ENCODE results near the gene WFIKKN2.
"Not testable (repeated sequence)": the region's sequence is repeated elsewhere in the genome, so short reads cannot be mapped to it uniquely, and the experiment has no call there.

The WFIKKN2 gene

DNA sequence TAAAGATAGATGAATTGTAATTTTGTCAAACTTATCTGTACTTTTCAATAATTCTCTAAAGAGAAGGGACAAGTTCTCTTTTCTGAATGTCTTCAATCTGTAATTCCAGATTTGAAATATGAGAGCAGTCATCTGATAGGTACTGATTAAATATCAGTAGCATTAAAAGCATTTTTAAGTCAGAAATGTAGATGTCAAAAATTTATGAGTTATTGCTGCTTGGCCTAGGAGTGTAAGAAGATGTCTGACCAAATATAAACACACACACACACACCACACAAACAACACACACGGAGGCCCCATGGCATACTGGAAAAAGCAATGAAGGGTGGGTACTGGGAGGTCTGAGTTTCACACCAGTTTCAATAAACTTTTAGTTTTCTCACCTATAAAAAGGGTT, 33.2 kb downstream of the WFIKKN2 start:
- peaks cover 2% of the 10 kb centered on the region for H3K36me3 ChIP-seq (ENCODE audit: insufficient read depth, low read length)
- H3K4me3 ChIP-seq (ENCODE audit: low read depth in 1 of 2, low read length in 2 of 2) = peak overlapping the region in 1 of 2 donors; percentile 86
- H3K9me3 ChIP-seq (ENCODE audit: low read length) = no peaks in the 10 kb centered on the region
- H3K4me1 ChIP-seq (ENCODE audit: insufficient read depth, low read length) = peaks cover 31% of the 10 kb centered on the region
- peak overlapping the region; percentile 84 for H3K9ac ChIP-seq (ENCODE audit: low read length)
- peak overlapping the region; percentile 97 for H3K27ac ChIP-seq (ENCODE audit: low read depth, low read length)
- H3K27me3 ChIP-seq (ENCODE audit: control insufficient read depth in 1 of 2, insufficient read depth in 2 of 2, low read length in 2 of 2) = no peaks in the 10 kb centered on the region

DNA sequence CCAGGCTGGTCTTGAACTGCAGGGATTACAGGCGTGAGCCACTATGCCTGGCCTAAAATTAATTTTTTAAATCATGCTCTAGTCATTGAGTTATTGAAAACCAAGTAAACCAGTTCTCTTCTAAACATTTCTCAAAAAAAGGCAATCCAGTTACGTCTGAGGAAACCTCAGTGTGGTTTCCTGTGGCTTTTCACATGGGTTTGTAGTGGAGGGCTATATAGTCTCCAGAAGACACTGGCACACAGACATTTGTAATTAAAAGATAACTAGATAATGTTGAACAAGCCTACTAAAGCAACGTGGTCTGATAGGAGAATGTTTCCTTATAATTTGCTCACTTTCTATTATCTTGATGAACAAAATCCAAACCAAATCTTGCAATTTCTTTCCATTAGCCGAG, 36.0 kb downstream of the WFIKKN2 start:
- H3K4me1 ChIP-seq (ENCODE audit: insufficient read depth, low read length) = peaks cover 25% of the 10 kb centered on the region
- no peak overlapping the region for H3K4me3 ChIP-seq (ENCODE audit: low read depth in 1 of 2, low read length in 2 of 2)
- no peaks in the 10 kb centered on the region for H3K27me3 ChIP-seq (ENCODE audit: control insufficient read depth in 1 of 2, insufficient read depth in 2 of 2, low read length in 2 of 2)
- H3K9ac ChIP-seq (ENCODE audit: low read length) = no peak overlapping the region
- no peaks in the 10 kb centered on the region for H3K9me3 ChIP-seq (ENCODE audit: low read length)
- H3K27ac ChIP-seq (ENCODE audit: low read depth, low read length) = no peak overlapping the region
- no peaks in the 10 kb centered on the region for H3K36me3 ChIP-seq (ENCODE audit: insufficient read depth, low read length)

GRCh38 chr17:50871898-50872297, 36.5 kb downstream of the WFIKKN2 start:
- H3K9ac ChIP-seq (ENCODE audit: low read length) = no peak overlapping the region
- H3K36me3 ChIP-seq (ENCODE audit: insufficient read depth, low read length) = no peaks in the 10 kb centered on the region
- no peak overlapping the region for H3K27ac ChIP-seq (ENCODE audit: low read depth, low read length)
- H3K4me1 ChIP-seq (ENCODE audit: insufficient read depth, low read length) = peaks cover 25% of the 10 kb centered on the region
- no peaks in the 10 kb centered on the region for H3K9me3 ChIP-seq (ENCODE audit: low read length)
- no peak overlapping the region for H3K4me3 ChIP-seq (ENCODE audit: low read depth in 1 of 2, low read length in 2 of 2)
- H3K27me3 ChIP-seq (ENCODE audit: control insufficient read depth in 1 of 2, insufficient read depth in 2 of 2, low read length in 2 of 2) = no peaks in the 10 kb centered on the region

DNA sequence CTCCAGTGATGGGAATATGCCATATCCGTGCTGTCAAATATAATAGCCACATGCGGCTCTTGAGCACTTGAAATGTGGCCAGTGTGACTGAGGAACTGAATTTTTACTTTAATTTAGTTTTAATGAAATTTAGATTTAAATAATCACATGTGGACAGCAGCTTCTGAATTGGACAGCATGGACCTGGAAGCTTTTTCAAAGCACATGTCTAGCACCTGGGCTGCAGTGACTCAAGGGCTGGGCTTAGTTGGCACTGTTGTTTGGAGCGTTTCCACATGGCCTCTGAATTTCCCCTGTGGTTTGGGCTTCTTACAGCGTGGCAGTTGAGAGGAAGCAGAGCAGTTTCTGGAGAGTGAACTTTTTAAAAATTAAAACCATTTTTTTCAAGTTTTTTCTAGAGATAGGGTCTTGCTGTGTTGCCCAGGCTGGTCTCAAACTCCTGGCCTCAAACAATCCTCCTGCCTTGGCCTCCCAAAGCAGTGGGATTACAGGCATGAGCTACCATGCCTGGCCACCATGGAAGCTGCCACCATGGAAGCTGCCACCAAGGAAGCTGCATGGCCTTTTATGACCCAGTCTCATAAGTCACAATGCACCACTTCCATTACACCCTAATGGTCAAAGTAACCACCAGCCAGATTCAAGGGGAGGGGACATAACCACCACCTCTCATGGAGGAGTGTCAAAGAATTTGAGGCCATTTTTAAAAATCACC, 37.5 kb downstream of the WFIKKN2 start:
- Histone ChIP-seq H3K9me3 (ENCODE audit: low read length) (no peaks in the 10 kb centered on the region), H3K9ac (ENCODE audit: low read length) (no peak overlapping the region), H3K27me3 (ENCODE audit: control insufficient read depth in 1 of 2, insufficient read depth in 2 of 2, low read length in 2 of 2) (no peaks in the 10 kb centered on the region), H3K4me1 (ENCODE audit: insufficient read depth, low read length) (peaks cover 24% of the 10 kb centered on the region), H3K4me3 (ENCODE audit: low read depth in 1 of 2, low read length in 2 of 2) (no peak overlapping the region), H3K36me3 (ENCODE audit: insufficient read depth, low read length) (no peaks in the 10 kb centered on the region), H3K27ac (ENCODE audit: low read depth, low read length) (no peak overlapping the region)

- no peaks in the 10 kb centered on the region for H3K9me3 ChIP-seq (ENCODE audit: low read length)
- no peak overlapping the region for H3K27ac ChIP-seq (ENCODE audit: low read depth, low read length)
These were observed 39.7 kb downstream of the WFIKKN2 start for GRCh38 chr17:50875074-50875473.

DNA sequence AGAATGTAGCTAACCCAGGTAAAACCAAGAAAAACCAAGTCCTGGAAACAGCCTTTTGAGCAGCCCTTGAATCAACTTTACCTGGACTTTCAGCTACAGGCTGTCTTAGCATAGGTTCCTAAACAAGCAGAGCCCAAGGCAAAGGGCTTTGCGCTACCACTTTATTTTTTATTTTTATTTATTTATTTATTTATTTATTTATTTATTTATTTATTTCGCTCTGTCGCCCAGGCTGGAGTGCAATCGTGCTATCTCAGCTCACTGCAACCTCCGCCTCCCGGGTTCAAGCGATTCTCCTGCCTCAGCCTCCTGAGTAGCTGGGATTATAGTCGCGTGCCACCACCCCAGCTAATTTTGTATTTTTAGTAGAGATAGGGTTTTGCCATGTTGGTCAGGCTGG, 41.7 kb downstream of the WFIKKN2 start:
- H3K9me3 ChIP-seq (ENCODE audit: low read length); H3K36me3 ChIP-seq (ENCODE audit: insufficient read depth, low read length); H3K27me3 ChIP-seq (ENCODE audit: control insufficient read depth in 1 of 2, insufficient read depth in 2 of 2, low read length in 2 of 2); H3K27ac ChIP-seq (ENCODE audit: low read depth, low read length); H3K9ac ChIP-seq (ENCODE audit: low read length); H3K4me3 ChIP-seq (ENCODE audit: low read depth in 1 of 2, low read length in 2 of 2): not testable (repeated sequence)
- peaks cover 10% of the 10 kb centered on the region for H3K4me1 ChIP-seq (ENCODE audit: insufficient read depth, low read length)

More at GRCh38 chr17:50875074-50875473, 39.7 kb downstream of the WFIKKN2 start:
- Histone ChIP-seq H3K27me3 (ENCODE audit: control insufficient read depth in 1 of 2, insufficient read depth in 2 of 2, low read length in 2 of 2) (no peaks in the 10 kb centered on the region), H3K4me3 (ENCODE audit: low read depth in 1 of 2, low read length in 2 of 2) (no peak overlapping the region), H3K9ac (ENCODE audit: low read length) (no peak overlapping the region), H3K4me1 (ENCODE audit: insufficient read depth, low read length) (peaks cover 11% of the 10 kb centered on the region), H3K36me3 (ENCODE audit: insufficient read depth, low read length) (no peaks in the 10 kb centered on the region)

DNA sequence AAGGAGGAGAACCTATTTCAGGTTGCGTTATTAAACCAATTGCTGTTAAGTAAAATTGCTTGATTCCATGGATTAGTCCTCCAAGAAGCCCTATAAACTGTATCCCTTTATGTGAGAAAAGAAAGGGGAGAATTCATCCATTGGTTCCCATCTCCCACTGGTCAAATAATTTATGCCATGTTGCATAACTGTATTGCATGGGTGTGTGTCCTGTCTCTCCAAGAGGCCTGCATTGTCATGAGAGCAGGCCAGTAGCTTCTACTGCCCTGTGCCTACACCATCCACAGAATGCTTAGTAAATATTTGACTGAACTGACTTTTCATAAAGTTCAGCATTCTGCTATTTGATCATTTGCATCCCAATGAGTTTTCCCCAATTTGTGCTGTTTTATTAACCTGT, 42.5 kb downstream of the WFIKKN2 start:
- H3K4me3 ChIP-seq (ENCODE audit: low read depth in 1 of 2, low read length in 2 of 2) = no peak overlapping the region
- no peaks in the 10 kb centered on the region for H3K36me3 ChIP-seq (ENCODE audit: insufficient read depth, low read length)
- H3K27ac ChIP-seq (ENCODE audit: low read depth, low read length) = no peak overlapping the region
- H3K9ac ChIP-seq (ENCODE audit: low read length) = no peak overlapping the region
- H3K27me3 ChIP-seq (ENCODE audit: control insufficient read depth in 1 of 2, insufficient read depth in 2 of 2, low read length in 2 of 2) = no peaks in the 10 kb centered on the region
- peaks cover 2% of the 10 kb centered on the region for H3K4me1 ChIP-seq (ENCODE audit: insufficient read depth, low read length)
- H3K9me3 ChIP-seq (ENCODE audit: low read length) = no peaks in the 10 kb centered on the region

DNA sequence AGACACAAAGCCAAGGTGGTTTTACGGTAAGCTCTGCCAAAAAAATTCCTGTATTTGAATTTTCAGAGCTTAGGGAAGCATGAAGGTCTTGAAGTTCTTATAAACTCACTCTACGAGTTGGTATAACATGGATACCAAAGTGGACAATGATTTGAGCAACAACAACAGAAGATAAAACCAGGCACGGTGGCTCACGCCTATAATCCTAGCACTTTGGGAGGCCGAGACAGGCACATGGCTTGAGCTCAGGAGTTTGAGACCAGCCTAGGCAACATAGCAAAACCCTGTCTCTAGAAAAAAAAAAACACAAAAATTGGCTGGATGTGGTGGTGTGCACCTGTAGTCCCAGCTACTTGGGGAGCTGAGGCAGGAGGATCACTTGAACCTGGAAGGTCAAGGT, 43.7 kb downstream of the WFIKKN2 start:
- Histone ChIP-seq H3K9me3 (ENCODE audit: low read length) (no peaks in the 10 kb centered on the region), H3K36me3 (ENCODE audit: insufficient read depth, low read length) (no peaks in the 10 kb centered on the region), H3K27ac (ENCODE audit: low read depth, low read length) (no peak overlapping the region), H3K9ac (ENCODE audit: low read length) (no peak overlapping the region), H3K4me3 (ENCODE audit: low read depth in 1 of 2, low read length in 2 of 2) (no peak overlapping the region), H3K27me3 (ENCODE audit: control insufficient read depth in 1 of 2, insufficient read depth in 2 of 2, low read length in 2 of 2) (no peaks in the 10 kb centered on the region), H3K4me1 (ENCODE audit: insufficient read depth, low read length) (no peaks in the 10 kb centered on the region)

DNA sequence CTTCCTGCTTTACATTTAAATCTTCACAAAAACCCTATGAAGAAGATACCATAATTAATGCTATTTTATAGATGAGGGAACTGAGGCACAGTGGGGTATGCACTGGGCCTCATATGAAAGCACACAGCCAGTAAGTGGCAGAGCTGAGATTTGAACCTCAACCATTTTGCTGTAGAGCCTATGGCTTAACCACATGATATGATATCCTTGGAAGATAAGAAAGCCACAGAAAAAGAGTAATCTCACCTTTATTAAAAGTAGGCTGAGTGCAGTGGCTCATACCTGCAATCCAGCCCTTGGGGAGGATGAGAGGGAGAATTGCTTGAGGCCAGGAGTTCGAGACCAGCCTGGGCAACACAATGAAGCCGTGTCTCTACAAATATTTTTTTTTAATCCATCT, 45.8 kb downstream of the WFIKKN2 start:
- H3K27ac ChIP-seq (ENCODE audit: low read depth, low read length) = no peak overlapping the region
- no peaks in the 10 kb centered on the region for H3K36me3 ChIP-seq (ENCODE audit: insufficient read depth, low read length)

DNA sequence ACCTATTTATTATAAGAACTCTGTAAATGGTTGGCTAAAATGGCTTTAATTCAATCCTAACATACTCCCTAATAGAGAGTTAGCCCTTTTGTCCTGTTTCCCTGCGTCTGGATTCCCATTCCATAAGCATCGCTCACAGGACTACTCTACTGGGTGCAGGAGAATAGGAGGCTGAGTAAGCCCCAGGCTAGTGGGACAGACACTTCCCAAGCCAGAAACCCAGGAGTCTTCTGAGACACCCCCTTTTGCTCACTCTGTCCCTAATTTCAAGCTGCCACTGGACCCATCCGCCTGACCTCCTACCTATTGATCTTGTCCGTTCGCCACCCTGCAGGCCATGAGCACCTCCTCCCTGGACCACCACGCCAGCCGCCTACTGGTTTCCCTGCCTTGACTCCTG, 47.5 kb downstream of the WFIKKN2 start:
- H3K4me1 ChIP-seq (ENCODE audit: insufficient read depth, low read length) = no peaks in the 10 kb centered on the region
- no peaks in the 10 kb centered on the region for H3K9me3 ChIP-seq (ENCODE audit: low read length)
- no peak overlapping the region for H3K4me3 ChIP-seq (ENCODE audit: low read depth in 1 of 2, low read length in 2 of 2)
- H3K36me3 ChIP-seq (ENCODE audit: insufficient read depth, low read length) = no peaks in the 10 kb centered on the region
- no peaks in the 10 kb centered on the region for H3K27me3 ChIP-seq (ENCODE audit: control insufficient read depth in 1 of 2, insufficient read depth in 2 of 2, low read length in 2 of 2)
- H3K27ac ChIP-seq (ENCODE audit: low read depth, low read length) = no peak overlapping the region
- H3K9ac ChIP-seq (ENCODE audit: low read length) = no peak overlapping the region

More for the DNA sequence above, 45.8 kb downstream of the WFIKKN2 start:
- Histone ChIP-seq H3K9ac (ENCODE audit: low read length) (no peak overlapping the region), H3K4me1 (ENCODE audit: insufficient read depth, low read length) (no peaks in the 10 kb centered on the region), H3K4me3 (ENCODE audit: low read depth in 1 of 2, low read length in 2 of 2) (no peak overlapping the region), H3K27me3 (ENCODE audit: control insufficient read depth in 1 of 2, insufficient read depth in 2 of 2, low read length in 2 of 2) (no peaks in the 10 kb centered on the region), H3K9me3 (ENCODE audit: low read length) (no peaks in the 10 kb centered on the region)

GRCh38 chr17:50883850-50884438, 48.6 kb downstream of the WFIKKN2 start:
- no peaks in the 10 kb centered on the region for H3K27me3 ChIP-seq (ENCODE audit: control insufficient read depth in 1 of 2, insufficient read depth in 2 of 2, low read length in 2 of 2)
- H3K4me3 ChIP-seq (ENCODE audit: low read depth in 1 of 2, low read length in 2 of 2) = no peak overlapping the region
- no peak overlapping the region for H3K27ac ChIP-seq (ENCODE audit: low read depth, low read length)
- H3K36me3 ChIP-seq (ENCODE audit: insufficient read depth, low read length) = no peaks in the 10 kb centered on the region
- no peaks in the 10 kb centered on the region for H3K4me1 ChIP-seq (ENCODE audit: insufficient read depth, low read length)
- no peak overlapping the region for H3K9ac ChIP-seq (ENCODE audit: low read length)
- H3K9me3 ChIP-seq (ENCODE audit: low read length) = no peaks in the 10 kb centered on the region
